Measurements from ENCODE around the gene SMARCA4.
"Not testable (repeated sequence)": the region's sequence is repeated elsewhere in the genome, so short reads cannot be mapped to it uniquely, and the experiment has no call there.

The SMARCA4 gene

GRCh38 chr19:10981252-10981895 lies 20.5 kb downstream of the SMARCA4 start:
- no peak for DNase-seq

- no peak for DNase-seq
Measured at GRCh38 chr19:10983026-10983425, 22.2 kb downstream of the SMARCA4 start.

GRCh38 chr19:10984166-10984735 lies 23.4 kb downstream of the SMARCA4 start:
- no peak for DNase-seq

GRCh38 chr19:10985502-10985901 lies 24.7 kb downstream of the SMARCA4 start:
- no peak for DNase-seq

- DNase-seq: no peak
Measured at GRCh38 chr19:10986301-10987127, 25.7 kb downstream of the SMARCA4 start.

GRCh38 chr19:10987571-10988297 lies 26.9 kb downstream of the SMARCA4 start:
- DNase-seq: no peak

- no peak for DNase-seq
Measured at GRCh38 chr19:10988380-10988779, 27.6 kb downstream of the SMARCA4 start.

GRCh38 chr19:10988921-10989320 lies 28.1 kb downstream of the SMARCA4 start:
- no peak for DNase-seq

GRCh38 chr19:10991076-10991475 lies 30.2 kb downstream of the SMARCA4 start:
- no peak for DNase-seq

GRCh38 chr19:10991521-10992081 lies 30.8 kb downstream of the SMARCA4 start:
- no peak for DNase-seq

- DNase-seq: not testable (repeated sequence)
Measured at GRCh38 chr19:10992174-10992573, 31.3 kb downstream of the SMARCA4 start.

- DNase-seq: no peak
Measured at GRCh38 chr19:10995926-10996600, 35.2 kb downstream of the SMARCA4 start.

- no peak for DNase-seq
Measured at GRCh38 chr19:10998045-10998533, 37.3 kb downstream of the SMARCA4 start.

GRCh38 chr19:10998666-10999065 lies 37.8 kb downstream of the SMARCA4 start:
- no peak for DNase-seq

- DNase-seq: no peak
Measured at GRCh38 chr19:11005521-11005920, 44.7 kb downstream of the SMARCA4 start.

GRCh38 chr19:11007385-11007784 lies 46.6 kb downstream of the SMARCA4 start:
- no peak for DNase-seq

GRCh38 chr19:11007962-11008532 lies 47.2 kb downstream of the SMARCA4 start:
- DNase-seq: no peak

GRCh38 chr19:11010041-11010440 lies 49.2 kb downstream of the SMARCA4 start:
- no peak for DNase-seq

GRCh38 chr19:11012507-11012906 lies 51.7 kb downstream of the SMARCA4 start:
- no peak for DNase-seq

GRCh38 chr19:11013771-11014170 lies 52.9 kb downstream of the SMARCA4 start:
- DNase-seq: no peak

- no peak for DNase-seq
Measured at GRCh38 chr19:11014403-11014911, 53.6 kb downstream of the SMARCA4 start.

- no peak for DNase-seq
Measured at GRCh38 chr19:11016631-11017030, 55.8 kb downstream of the SMARCA4 start.
